HepG2 (cell line): ENCODE data around the gene UCKL1. TPM values are rescaled to one million over a fixed set of nuclear protein-coding genes. Genes with fewer than 3 reads are reported as not detected.

Experiments used
- CREB1 ChIP-seq, 2 experiments: fragments of 450-650 bp in 1 of 2; IDR thresholded peaks; 2 replicates each; pipeline ENCODE4 v1.6.1; 2016 to 2017; ENCODE audit warnings: control low read depth in 1 of 2, mild to moderate bottlenecking in 1 of 2, missing compliant biosample characterization in 1 of 2, missing genetic modification characterization in 1 of 2
- HMG20B ChIP-seq: conservative IDR thresholded peaks from 2 replicates; pipeline ENCODE4 v1.6.1; 2016; ENCODE audit warnings: missing genetic modification reagents, missing compliant biosample characterization
- KLF13 ChIP-seq: sonication (generic); formaldehyde crosslinking; IDR thresholded peaks from 2 replicates; pipeline ENCODE4 v1.4.0; 2020; ENCODE audit warnings: mild to moderate bottlenecking, missing genetic modification reagents
- POLR2A ChIP-seq, 2 experiments: IDR thresholded peaks; 2 replicates each; pipeline ENCODE4 v1.6.1; 2011; ENCODE audit warnings: low read depth in 2 of 2, low read length in 2 of 2, mild to moderate bottlenecking in 1 of 2, moderate library complexity in 1 of 2; ENCODE audit not compliant: insufficient read depth in 1 of 2
- TERF1 ChIP-seq: sonication (generic); formaldehyde crosslinking; IDR thresholded peaks from 2 replicates; pipeline ENCODE4 v1.8.0; 2022; ENCODE audit warnings: mild to moderate bottlenecking, missing genetic modification reagents, moderate library complexity
- U2AF1 ChIP-seq: fragments of 200-400 bp; formaldehyde crosslinking; optimal IDR thresholded peaks from 2 replicates; pipeline ENCODE3; 2017; ENCODE audit warnings: mild to moderate bottlenecking, low read depth, low read length
- ZBTB1 ChIP-seq: sonication (generic); formaldehyde crosslinking; IDR thresholded peaks from 2 replicates; pipeline ENCODE4 v1.4.0; 2020; ENCODE audit warnings: missing genetic modification reagents, borderline replicate concordance
- ZNF362 ChIP-seq: sonication (generic); formaldehyde crosslinking; IDR thresholded peaks from 2 replicates; pipeline ENCODE4 v1.4.0; 2020; ENCODE audit warnings: missing genetic modification reagents, mild to moderate bottlenecking, borderline replicate concordance
- ZNF883 ChIP-seq: sonication (generic); formaldehyde crosslinking; IDR thresholded peaks from 2 replicates; pipeline ENCODE4 v1.5.1; 2020; ENCODE audit warnings: mild to moderate bottlenecking, missing genetic modification reagents; ENCODE audit errors: not compliant biosample characterization
- polyA plus RNA-seq, 8 experiments: library from polyadenylated mRNA; depleted of rRNA in 3 of 8; stranded (reverse) in 7 of 8; unstranded in 1 of 8; fragments of >200 nt; fragmentation: Illumina TruSeq in 4 of 8; extraction: Trizol in 4 of 8; gene quantifications; 2 replicates each; pipeline versions ENCODE4 v1.2.1 to v1.2.3, GENCODE V29; 2011 to 2016; ENCODE audit warnings: low read depth in 4 of 8, missing spikeins in 1 of 8, mixed read lengths in 1 of 8; ENCODE audit not compliant: insufficient read depth in 1 of 8
- total RNA-seq, 5 experiments: library from RNA; depleted of rRNA; stranded (reverse); fragments of >200 nt; fragmentation: Illumina TruSeq; extraction: Trizol; gene quantifications; 2 replicates each; pipeline ENCODE4 v1.2.3, GENCODE V29; 2016; ENCODE audit warnings: low read depth in 1 of 5
- TF ChIP-seq, protein P1 (sequence below): sonication (generic); formaldehyde crosslinking; IDR thresholded peaks from 2 replicates; pipeline ENCODE4 v1.5.0; 2020; ENCODE audit warnings: mild to moderate bottlenecking, missing genetic modification reagents
- TF ChIP-seq, protein P2 (sequence below): sonication (generic); formaldehyde crosslinking; IDR thresholded peaks from 2 replicates; pipeline ENCODE4 v1.9.0; 2022; ENCODE audit warnings: missing genetic modification reagents, mild to moderate bottlenecking, borderline replicate concordance
- TF ChIP-seq, protein P3 (sequence below): sonication (generic); formaldehyde crosslinking; IDR thresholded peaks from 2 replicates; pipeline ENCODE4 v1.8.0; 2022; ENCODE audit warnings: mild to moderate bottlenecking, missing genetic modification reagents; ENCODE audit not compliant: insufficient replicate concordance
- TF ChIP-seq, protein P4 (sequence below): sonication (generic); formaldehyde crosslinking; IDR thresholded peaks from 2 replicates; pipeline ENCODE4 v1.5.0; 2020; ENCODE audit warnings: mild to moderate bottlenecking, missing genetic modification reagents
- TF ChIP-seq, protein P5 (sequence below): sonication (generic); formaldehyde crosslinking; IDR thresholded peaks from 2 replicates; pipeline ENCODE4 v1.4.0; 2020; ENCODE audit warnings: missing genetic modification reagents

The UCKL1 gene
- total and polyA plus RNA-seq, 2 of the 13 experiments (the other 11 are each of a cell fraction or from before 2014, with no cell fraction given), result 50.2 to 126 TPM

GRCh38 chr20:63945031-63945658 is 11.1 kb downstream of the UCKL1 start (continued):
- TF ChIP-seq ZNF883 (CRISPR knock-in tag) (no peak), HMG20B (no peak), KLF13 (CRISPR knock-in tag) (0 out of 2 replicates have a peak, but pooled peaks have one; percentile 44), U2AF1 (no peak), POLR2A (IDR thresholded peaks at IDR 0.05; ENCODE audit: insufficient read depth in 1 of 2, low read depth in 2 of 2, low read length in 2 of 2) (peak in 1 of 2 experiments; percentile 40; a peak in 1 of 4 replicates), TERF1 (CRISPR knock-in tag) (peak; percentile 63; the same call in 1 of the 2 replicates), CREB1 (IDR thresholded peaks at IDR 0.05) (no peak), CREB1 (CRISPR knock-in tag; IDR thresholded peaks at IDR 0.05) (no peak), ZBTB1 (no peak), ZNF362 (CRISPR knock-in tag) (no peak)
- TF ChIP-seq, protein P1, sequence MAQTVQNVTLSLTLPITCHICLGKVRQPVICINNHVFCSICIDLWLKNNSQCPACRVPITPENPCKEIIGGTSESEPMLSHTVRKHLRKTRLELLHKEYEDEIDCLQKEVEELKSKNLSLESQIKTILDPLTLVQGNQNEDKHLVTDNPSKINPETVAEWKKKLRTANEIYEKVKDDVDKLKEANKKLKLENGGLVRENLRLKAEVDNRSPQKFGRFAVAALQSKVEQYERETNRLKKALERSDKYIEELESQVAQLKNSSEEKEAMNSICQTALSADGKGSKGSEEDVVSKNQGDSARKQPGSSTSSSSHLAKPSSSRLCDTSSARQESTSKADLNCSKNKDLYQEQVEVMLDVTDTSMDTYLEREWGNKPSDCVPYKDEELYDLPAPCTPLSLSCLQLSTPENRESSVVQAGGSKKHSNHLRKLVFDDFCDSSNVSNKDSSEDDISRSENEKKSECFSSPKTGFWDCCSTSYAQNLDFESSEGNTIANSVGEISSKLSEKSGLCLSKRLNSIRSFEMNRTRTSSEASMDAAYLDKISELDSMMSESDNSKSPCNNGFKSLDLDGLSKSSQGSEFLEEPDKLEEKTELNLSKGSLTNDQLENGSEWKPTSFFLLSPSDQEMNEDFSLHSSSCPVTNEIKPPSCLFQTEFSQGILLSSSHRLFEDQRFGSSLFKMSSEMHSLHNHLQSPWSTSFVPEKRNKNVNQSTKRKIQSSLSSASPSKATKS (CRISPR knock-in tag), result no peak
- TF ChIP-seq, protein P2, sequence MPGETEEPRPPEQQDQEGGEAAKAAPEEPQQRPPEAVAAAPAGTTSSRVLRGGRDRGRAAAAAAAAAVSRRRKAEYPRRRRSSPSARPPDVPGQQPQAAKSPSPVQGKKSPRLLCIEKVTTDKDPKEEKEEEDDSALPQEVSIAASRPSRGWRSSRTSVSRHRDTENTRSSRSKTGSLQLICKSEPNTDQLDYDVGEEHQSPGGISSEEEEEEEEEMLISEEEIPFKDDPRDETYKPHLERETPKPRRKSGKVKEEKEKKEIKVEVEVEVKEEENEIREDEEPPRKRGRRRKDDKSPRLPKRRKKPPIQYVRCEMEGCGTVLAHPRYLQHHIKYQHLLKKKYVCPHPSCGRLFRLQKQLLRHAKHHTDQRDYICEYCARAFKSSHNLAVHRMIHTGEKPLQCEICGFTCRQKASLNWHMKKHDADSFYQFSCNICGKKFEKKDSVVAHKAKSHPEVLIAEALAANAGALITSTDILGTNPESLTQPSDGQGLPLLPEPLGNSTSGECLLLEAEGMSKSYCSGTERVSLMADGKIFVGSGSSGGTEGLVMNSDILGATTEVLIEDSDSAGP (CRISPR knock-in tag), result peak; percentile 59; the same call in 1 of the 2 replicates
- TF ChIP-seq, protein P3, sequence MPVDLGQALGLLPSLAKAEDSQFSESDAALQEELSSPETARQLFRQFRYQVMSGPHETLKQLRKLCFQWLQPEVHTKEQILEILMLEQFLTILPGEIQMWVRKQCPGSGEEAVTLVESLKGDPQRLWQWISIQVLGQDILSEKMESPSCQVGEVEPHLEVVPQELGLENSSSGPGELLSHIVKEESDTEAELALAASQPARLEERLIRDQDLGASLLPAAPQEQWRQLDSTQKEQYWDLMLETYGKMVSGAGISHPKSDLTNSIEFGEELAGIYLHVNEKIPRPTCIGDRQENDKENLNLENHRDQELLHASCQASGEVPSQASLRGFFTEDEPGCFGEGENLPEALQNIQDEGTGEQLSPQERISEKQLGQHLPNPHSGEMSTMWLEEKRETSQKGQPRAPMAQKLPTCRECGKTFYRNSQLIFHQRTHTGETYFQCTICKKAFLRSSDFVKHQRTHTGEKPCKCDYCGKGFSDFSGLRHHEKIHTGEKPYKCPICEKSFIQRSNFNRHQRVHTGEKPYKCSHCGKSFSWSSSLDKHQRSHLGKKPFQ (CRISPR knock-in tag), result no peak
- TF ChIP-seq, protein P4, sequence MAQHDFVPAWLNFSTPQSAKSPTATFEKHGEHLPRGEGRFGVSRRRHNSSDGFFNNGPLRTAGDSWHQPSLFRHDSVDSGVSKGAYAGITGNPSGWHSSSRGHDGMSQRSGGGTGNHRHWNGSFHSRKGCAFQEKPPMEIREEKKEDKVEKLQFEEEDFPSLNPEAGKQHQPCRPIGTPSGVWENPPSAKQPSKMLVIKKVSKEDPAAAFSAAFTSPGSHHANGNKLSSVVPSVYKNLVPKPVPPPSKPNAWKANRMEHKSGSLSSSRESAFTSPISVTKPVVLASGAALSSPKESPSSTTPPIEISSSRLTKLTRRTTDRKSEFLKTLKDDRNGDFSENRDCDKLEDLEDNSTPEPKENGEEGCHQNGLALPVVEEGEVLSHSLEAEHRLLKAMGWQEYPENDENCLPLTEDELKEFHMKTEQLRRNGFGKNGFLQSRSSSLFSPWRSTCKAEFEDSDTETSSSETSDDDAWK (CRISPR knock-in tag), result no peak
- TF ChIP-seq, protein P5, sequence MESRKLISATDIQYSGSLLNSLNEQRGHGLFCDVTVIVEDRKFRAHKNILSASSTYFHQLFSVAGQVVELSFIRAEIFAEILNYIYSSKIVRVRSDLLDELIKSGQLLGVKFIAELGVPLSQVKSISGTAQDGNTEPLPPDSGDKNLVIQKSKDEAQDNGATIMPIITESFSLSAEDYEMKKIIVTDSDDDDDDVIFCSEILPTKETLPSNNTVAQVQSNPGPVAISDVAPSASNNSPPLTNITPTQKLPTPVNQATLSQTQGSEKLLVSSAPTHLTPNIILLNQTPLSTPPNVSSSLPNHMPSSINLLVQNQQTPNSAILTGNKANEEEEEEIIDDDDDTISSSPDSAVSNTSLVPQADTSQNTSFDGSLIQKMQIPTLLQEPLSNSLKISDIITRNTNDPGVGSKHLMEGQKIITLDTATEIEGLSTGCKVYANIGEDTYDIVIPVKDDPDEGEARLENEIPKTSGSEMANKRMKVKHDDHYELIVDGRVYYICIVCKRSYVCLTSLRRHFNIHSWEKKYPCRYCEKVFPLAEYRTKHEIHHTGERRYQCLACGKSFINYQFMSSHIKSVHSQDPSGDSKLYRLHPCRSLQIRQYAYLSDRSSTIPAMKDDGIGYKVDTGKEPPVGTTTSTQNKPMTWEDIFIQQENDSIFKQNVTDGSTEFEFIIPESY, result no peak
